ENCODE results near the gene LOX. TPM values are rescaled to one million over a fixed set of nuclear protein-coding genes. Genes with fewer than 3 reads are reported as not detected.
A peak's percentile ranks its signal among the peaks of the same experiment; 100 is the strongest.

The LOX gene
- total and polyA plus RNA-seq, 9 of the 15 experiments (the other 6 are each of a cell fraction or from before 2014, with no cell fraction given): 0.06 to 0.09 TPM; not detected in 7

GRCh38 chr5:122120957-122121356, 42.9 kb upstream of the LOX start:
- H3K27me3 ChIP-seq (ENCODE audit: control insufficient read depth in 2 of 2, insufficient read depth in 2 of 2, low read length in 2 of 2): no peaks in the 10 kb centered on the region
- H3K4me1 ChIP-seq (replicated peaks in 1 of 2; ENCODE audit: control insufficient read depth in 2 of 2, insufficient read depth in 2 of 2, low read length in 2 of 2): peaks cover 0 to 35% of the 10 kb centered on the region in 2 experiments; a peak in 2 of 5 replicates
- H3K9me1 ChIP-seq (ENCODE audit: control insufficient read depth, insufficient read depth, low read length): no peaks in the 10 kb centered on the region
- WGBS (ENCODE audit: insufficient coverage, low coverage, missing lambda C conversion rate): 70% methylated on average over 2 of the region's 2 CpGs
- DNase-seq (ENCODE audit: extremely low read depth in 1 of 4, low spot score in 3 of 4): peak in 1 of 4 experiments; percentile 31
- no peak for ATAC-seq
- no peaks in the 10 kb centered on the region for H4K20me1 ChIP-seq (replicated peaks; ENCODE audit: control insufficient read depth, insufficient read depth, low read length)
- in situ Hi-C loops (cut with MboI) (no loop called here), intact Hi-C loops (cut with micrococcal nuclease) (no loop called here)
- no peaks in the 10 kb centered on the region for H3K36me3 ChIP-seq (ENCODE audit: control insufficient read depth, insufficient read depth, low read length)
- peak overlapping the region; percentile 22; the same call in 1 of the 2 replicates for H2AFZ ChIP-seq (ENCODE audit: low read depth, low read length)
- no peak overlapping the region for H3K4me3 ChIP-seq
- H3K79me2 ChIP-seq (ENCODE audit: control insufficient read depth, insufficient read depth, low read length): no peaks in the 10 kb centered on the region
- no peak overlapping the region for H3K9ac ChIP-seq (ENCODE audit: insufficient read depth in 1 of 2, low read depth in 2 of 2, low read length in 2 of 2)
- no peak for FAIRE-seq
- ChIA-PET CTCF (ENCODE audit: low intra/inter-chr PET ratio) (no interaction called here), POLR2A (interaction anchor here (1.5 kb wide), 1 partner anchor 17 kb away, joined by 5 read pairs; no protein-coding TSS in a partner anchor)
- H3K4me2 ChIP-seq (ENCODE audit: insufficient read depth, low read length): no peak overlapping the region
- H3K9me3 ChIP-seq (replicated peaks; ENCODE audit: control insufficient read depth, insufficient read depth, low read depth, low read length): no peaks in the 10 kb centered on the region
- no TSS peak for BruUV-seq (replicated peaks)
- H3K27ac ChIP-seq (ENCODE audit: extremely low read depth, low read depth, low read length): no peak overlapping the region
- TF ChIP-seq ZNF140 (CRISPR knock-in tag; IDR thresholded peaks at IDR 0.05) (no peak), ZNF41 (CRISPR knock-in tag; conservative IDR thresholded peaks at IDR 0.05) (no peak), HMG20B (CRISPR knock-in tag; IDR thresholded peaks at IDR 0.05) (no peak), MTA1 (IDR thresholded peaks at IDR 0.05; ENCODE audit: borderline replicate concordance) (no peak), DPF2 (IDR thresholded peaks at IDR 0.05) (peak; percentile 49), JUN (IDR thresholded peaks at IDR 0.05; ENCODE audit: borderline replicate concordance, low read depth, low read length) (peak; percentile 53; the same call in 1 of the 2 replicates), JUN (CRISPR knock-in tag; IDR thresholded peaks at IDR 0.05; ENCODE audit: borderline replicate concordance) (no peak), CEBPG (CRISPR knock-in tag; IDR thresholded peaks at IDR 0.05) (peak; percentile 60), CEBPG (tag; conservative IDR thresholded peaks at IDR 0.05 in 1 of 2, IDR thresholded peaks at IDR 0.05 in 1 of 2) (0 out of 4 replicates have a peak, but pooled peaks of 1 of the 2 experiments have one; percentile 25), TBP (optimal IDR thresholded peaks at IDR 0.05; ENCODE audit: low read depth, low read length) (no peak), CEBPB (tag; IDR thresholded peaks at IDR 0.05) (peak; percentile 82), MYBL2 (IDR thresholded peaks at IDR 0.05; ENCODE audit: low read depth) (no peak), MYBL2 (CRISPR knock-in tag; IDR thresholded peaks at IDR 0.05; ENCODE audit: borderline replicate concordance) (no peak), ZNF707 (CRISPR knock-in tag; conservative IDR thresholded peaks at IDR 0.05) (no peak), LEF1 (IDR thresholded peaks at IDR 0.05) (no peak), ATF3 (IDR thresholded peaks at IDR 0.05) (peak; percentile 73), ATF3 (CRISPR knock-in tag; conservative IDR thresholded peaks at IDR 0.05) (no peak), ZNF398 (CRISPR knock-in tag; IDR thresholded peaks at IDR 0.05) (no peak), ZNF146 (CRISPR knock-in tag; IDR thresholded peaks at IDR 0.05; ENCODE audit: unreplicated experiment) (no peak)

All from K562 (cell line).